ENCODE data around the gene SSH3.

- TF ChIP-seq CTCF (IDR thresholded peaks at IDR 0.05) (no peak), POLR2A (IDR thresholded peaks at IDR 0.05) (no peak)
Measured at GRCh38 chr11:67275606-67276409, 27.5 kb upstream of the SSH3 start.
